Measurements from ENCODE around the gene C6orf120. TPM values are rescaled to one million over a fixed set of nuclear protein-coding genes. Genes with fewer than 3 reads are reported as not detected.
A peak's percentile ranks its signal among the peaks of the same experiment; 100 is the strongest.

The C6orf120 gene
- total and polyA plus RNA-seq, 2 of the 13 experiments (the other 11 are each of a cell fraction or from before 2014, with no cell fraction given): 21.7 to 29.9 TPM

- peak; percentile 93; the same call in 1 of the 2 replicates for TF ChIP-seq ZNF589 (CRISPR knock-in tag; conservative IDR thresholded peaks at IDR 0.05)
- TF ChIP-seq SRSF9 (IDR thresholded peaks at IDR 0.05; ENCODE audit: borderline replicate concordance, insufficient read depth, low read depth, low read length, poor library complexity, severe bottlenecking): no peak
- TF ChIP-seq RBM39 (IDR thresholded peaks at IDR 0.05; ENCODE audit: low read depth, low read length, poor library complexity, severe bottlenecking): no peak
- TF ChIP-seq ZNF770 (CRISPR knock-in tag; IDR thresholded peaks at IDR 0.05): peak; percentile 75
- 0 out of 2 replicates have a peak, but pooled peaks have one; percentile 21 for TF ChIP-seq SNAPC5 (CRISPR knock-in tag; IDR thresholded peaks at IDR 0.05; ENCODE audit: borderline replicate concordance)
- TF ChIP-seq ZBTB20 (CRISPR knock-in tag; IDR thresholded peaks at IDR 0.05; ENCODE audit: borderline replicate concordance, low read depth): peak; percentile 85
- no peak for TF ChIP-seq ATM (IDR thresholded peaks at IDR 0.05; ENCODE audit: borderline replicate concordance)
- TF ChIP-seq, protein P1, sequence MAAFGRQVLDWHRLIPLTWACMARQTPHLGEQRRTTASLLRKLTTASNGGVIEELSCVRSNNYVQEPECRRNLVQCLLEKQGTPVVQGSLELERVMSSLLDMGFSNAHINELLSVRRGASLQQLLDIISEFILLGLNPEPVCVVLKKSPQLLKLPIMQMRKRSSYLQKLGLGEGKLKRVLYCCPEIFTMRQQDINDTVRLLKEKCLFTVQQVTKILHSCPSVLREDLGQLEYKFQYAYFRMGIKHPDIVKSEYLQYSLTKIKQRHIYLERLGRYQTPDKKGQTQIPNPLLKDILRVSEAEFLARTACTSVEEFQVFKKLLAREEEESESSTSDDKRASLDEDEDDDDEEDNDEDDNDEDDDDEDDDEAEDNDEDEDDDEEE (CRISPR knock-in tag; IDR thresholded peaks at IDR 0.05): peak; percentile 93; the same call in 1 of the 2 replicates
- TF ChIP-seq TCF7L2 (IDR thresholded peaks at IDR 0.05; ENCODE audit: low read depth, low read length): no peak
- peak; percentile 80; the same call in 1 of the 2 replicates for TF ChIP-seq ZIK1 (CRISPR knock-in tag; IDR thresholded peaks at IDR 0.05; ENCODE audit: borderline replicate concordance, low read depth)
- TF ChIP-seq SATB2 (CRISPR knock-in tag; IDR thresholded peaks at IDR 0.05): peak; percentile 83; the same call in 1 of the 2 replicates
- TF ChIP-seq ZNF143 (CRISPR knock-in tag; IDR thresholded peaks at IDR 0.05): peak; percentile 45; the same call in 1 of the 2 replicates
- TF ChIP-seq ZXDC (CRISPR knock-in tag; IDR thresholded peaks at IDR 0.05): peak; percentile 85; the same call in 1 of the 2 replicates
- no peak; the same call in 1 of the 2 replicates for TF ChIP-seq NFE2L1 (CRISPR knock-in tag; IDR thresholded peaks at IDR 0.05; ENCODE audit: borderline replicate concordance)
- no peak; the same call in 1 of the 2 replicates for TF ChIP-seq THRA (CRISPR knock-in tag; IDR thresholded peaks at IDR 0.05; ENCODE audit: borderline replicate concordance)
Measured at GRCh38 chr6:169701954-169702839, at the start of gene C6orf120, which contains the start of gene WDR27 (continued).
